OCI-LY7 (cell line): ENCODE measurements around the gene HOTAIR.

Experiments
- EZH2phosphoT487 ChIP-seq: fragments of 200-600 bp; sonication (generic); IDR thresholded peaks from 2 replicates; pipeline ENCODE4 v1.6.1; 2018; ENCODE audit warnings: low read depth, borderline replicate concordance, mild to moderate bottlenecking, mixed run types, antibody characterized with exemption, low read length, moderate library complexity, mixed read lengths
- TF ChIP-seq, protein P1 (sequence below): fragments of 200-600 bp; sonication (generic); conservative IDR thresholded peaks from 2 replicates; pipeline ENCODE4 v1.5.1; 2014; ENCODE audit warnings: mild to moderate bottlenecking, antibody characterized with exemption, low read length, moderate library complexity, mixed read lengths

- TF ChIP-seq, protein P1, sequence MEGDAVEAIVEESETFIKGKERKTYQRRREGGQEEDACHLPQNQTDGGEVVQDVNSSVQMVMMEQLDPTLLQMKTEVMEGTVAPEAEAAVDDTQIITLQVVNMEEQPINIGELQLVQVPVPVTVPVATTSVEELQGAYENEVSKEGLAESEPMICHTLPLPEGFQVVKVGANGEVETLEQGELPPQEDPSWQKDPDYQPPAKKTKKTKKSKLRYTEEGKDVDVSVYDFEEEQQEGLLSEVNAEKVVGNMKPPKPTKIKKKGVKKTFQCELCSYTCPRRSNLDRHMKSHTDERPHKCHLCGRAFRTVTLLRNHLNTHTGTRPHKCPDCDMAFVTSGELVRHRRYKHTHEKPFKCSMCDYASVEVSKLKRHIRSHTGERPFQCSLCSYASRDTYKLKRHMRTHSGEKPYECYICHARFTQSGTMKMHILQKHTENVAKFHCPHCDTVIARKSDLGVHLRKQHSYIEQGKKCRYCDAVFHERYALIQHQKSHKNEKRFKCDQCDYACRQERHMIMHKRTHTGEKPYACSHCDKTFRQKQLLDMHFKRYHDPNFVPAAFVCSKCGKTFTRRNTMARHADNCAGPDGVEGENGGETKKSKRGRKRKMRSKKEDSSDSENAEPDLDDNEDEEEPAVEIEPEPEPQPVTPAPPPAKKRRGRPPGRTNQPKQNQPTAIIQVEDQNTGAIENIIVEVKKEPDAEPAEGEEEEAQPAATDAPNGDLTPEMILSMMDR = peak; percentile 76
- TF ChIP-seq EZH2phosphoT487 = no peak
Observed at GRCh38 chr12:53984901-53985691, 10.3 kb upstream of the HOTAIR start, which contains the start of gene HOXC10.
